Subcutaneous adipose tissue (tissue), 4 donors: ENCODE measurements around the gene TMPRSS2. TPM values are rescaled to one million over a fixed set of nuclear protein-coding genes. Genes with fewer than 3 reads are reported as not detected.

Experiments
- total RNA-seq, 4 donors: library from RNA; depleted of rRNA; stranded (reverse); fragments of >200 nt; gene quantifications; one replicate each; pipeline ENCODE4 v1.1.0, GENCODE V29; 2016
- TF ChIP-seq, protein P1 (sequence below): fragments of 450-650 bp; IDR thresholded peaks from one replicate; pipeline ENCODE4 v1.5.1; 2016; ENCODE audit warnings: low read depth, mild to moderate bottlenecking, control low read depth, antibody characterized with exemption, moderate library complexity

Gene TMPRSS2
- total RNA-seq, 4 donors from 2014 or later, result 0.19 to 1.5 TPM; not detected in 2

DNA sequence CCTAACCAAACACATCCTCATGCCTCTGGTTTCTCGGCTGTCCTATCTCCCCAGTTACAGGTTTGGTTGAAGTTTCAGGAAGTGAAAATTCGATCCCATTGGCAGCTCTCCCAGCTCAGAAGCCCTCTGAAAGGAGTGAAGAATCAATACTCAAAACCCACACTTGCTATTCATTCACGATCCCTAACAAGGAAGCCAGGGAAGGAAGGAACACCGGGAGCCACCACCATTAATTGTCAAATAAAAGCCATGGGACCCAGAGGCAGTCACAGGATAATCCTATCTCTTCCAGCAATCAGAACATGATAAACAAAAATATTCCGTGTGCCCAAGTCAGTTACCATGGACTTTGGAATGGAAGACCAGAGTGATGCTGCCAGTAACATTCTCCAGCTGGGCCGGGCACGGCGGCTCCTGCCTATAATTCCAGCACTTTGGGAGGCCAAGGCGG, 7.0 kb downstream of the TMPRSS2 start:
- TF ChIP-seq, protein P1, sequence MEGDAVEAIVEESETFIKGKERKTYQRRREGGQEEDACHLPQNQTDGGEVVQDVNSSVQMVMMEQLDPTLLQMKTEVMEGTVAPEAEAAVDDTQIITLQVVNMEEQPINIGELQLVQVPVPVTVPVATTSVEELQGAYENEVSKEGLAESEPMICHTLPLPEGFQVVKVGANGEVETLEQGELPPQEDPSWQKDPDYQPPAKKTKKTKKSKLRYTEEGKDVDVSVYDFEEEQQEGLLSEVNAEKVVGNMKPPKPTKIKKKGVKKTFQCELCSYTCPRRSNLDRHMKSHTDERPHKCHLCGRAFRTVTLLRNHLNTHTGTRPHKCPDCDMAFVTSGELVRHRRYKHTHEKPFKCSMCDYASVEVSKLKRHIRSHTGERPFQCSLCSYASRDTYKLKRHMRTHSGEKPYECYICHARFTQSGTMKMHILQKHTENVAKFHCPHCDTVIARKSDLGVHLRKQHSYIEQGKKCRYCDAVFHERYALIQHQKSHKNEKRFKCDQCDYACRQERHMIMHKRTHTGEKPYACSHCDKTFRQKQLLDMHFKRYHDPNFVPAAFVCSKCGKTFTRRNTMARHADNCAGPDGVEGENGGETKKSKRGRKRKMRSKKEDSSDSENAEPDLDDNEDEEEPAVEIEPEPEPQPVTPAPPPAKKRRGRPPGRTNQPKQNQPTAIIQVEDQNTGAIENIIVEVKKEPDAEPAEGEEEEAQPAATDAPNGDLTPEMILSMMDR, result no peak

DNA sequence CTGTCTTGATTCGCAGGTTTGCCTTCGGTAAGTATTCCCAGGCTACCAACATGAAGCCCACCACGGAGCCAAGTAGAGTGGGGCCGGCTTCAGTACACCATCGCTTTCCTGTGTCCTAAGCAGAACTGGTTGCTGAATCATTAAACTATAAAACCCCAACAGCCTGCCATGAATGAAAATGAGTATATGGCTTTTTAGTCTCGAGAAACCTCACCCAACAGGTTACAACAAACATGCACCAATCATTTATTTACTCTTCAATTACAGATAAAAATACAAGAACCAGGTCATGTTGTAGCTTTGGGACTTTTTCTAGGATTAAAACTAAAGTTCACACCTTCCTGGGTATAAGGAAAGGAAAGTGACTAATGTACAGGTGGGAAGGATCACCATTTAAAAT, 7.6 kb downstream of the TMPRSS2 start:
- TF ChIP-seq, protein P1, result no peak

DNA sequence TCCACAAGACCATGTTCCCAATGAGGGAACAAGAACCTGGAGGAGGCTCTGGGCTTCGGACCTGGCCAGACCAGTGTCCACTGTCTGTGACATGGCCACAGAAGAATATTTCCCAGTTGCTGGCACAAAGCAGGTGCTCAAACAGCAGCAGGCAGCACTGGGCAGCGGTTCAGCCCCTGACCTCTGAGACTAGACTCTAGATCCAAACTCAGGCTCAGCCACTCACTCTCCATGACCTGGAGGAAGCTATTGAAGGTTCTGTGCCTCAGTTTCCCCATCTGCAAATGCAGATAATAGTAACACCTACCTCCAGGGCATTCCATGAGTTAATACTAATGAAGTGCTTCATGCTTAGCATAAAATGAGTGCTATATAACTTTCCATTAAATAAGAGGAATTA, 8.0 kb downstream of the TMPRSS2 start:
- TF ChIP-seq, protein P1, result no peak

DNA sequence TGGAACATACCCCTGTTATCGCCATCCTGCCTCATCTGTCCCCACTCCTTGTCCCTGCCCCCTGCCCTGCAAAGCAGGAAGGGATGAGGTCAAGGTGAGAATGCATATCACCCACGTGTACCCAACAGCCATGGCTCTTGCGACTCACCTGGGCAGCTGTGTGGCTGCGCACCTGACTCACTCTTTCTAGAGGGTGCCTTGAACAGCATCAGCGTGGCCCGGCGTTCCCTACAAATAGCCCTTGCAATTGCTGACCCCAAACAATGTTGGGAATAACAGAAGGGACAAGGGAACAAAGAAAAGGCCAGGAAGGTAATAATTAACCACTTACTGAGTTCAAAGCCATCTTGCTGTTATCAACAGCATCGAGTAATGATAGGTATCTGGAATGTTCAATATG, 10.2 kb downstream of the TMPRSS2 start:
- TF ChIP-seq, protein P1, result no peak

DNA sequence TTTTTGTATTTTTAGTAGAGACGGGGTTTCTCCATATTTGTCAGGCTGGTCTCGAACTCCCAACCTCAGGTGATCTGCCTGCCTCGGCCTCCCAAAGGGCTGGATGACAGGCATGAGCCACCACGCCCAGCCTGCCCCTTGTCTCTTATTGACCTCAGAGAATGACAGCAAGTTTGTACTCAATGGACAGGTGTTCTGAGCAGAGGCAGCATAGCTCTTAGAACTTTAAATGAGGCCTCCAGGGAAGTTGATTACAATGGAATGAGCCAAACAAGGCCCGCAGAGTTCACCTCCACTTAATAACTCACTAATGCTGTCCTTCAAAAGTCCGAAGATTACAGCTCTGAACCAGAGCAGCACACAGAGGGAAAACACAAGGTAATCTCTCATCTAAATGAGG, 10.9 kb downstream of the TMPRSS2 start:
- TF ChIP-seq, protein P1, result no peak

DNA sequence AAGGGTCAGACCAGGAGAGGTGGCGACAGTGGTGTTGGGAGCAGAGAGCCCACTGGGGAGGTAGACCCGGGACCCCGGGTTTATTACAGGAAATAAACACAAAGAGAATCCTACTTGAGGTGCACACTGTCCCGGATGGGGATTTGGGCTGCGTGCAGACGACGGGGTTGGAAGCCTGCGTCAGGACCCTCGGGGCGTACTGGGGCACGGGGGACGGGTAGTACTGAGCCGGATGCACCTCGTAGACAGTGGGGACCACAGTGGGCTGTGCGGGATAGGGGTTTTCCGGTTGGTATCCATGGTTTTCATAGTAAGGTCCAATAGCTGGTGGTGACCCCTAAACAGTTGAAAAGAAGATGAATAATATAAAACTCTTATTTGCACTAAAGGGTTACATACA, 13.7 kb downstream of the TMPRSS2 start:
- TF ChIP-seq, protein P1, result no peak

DNA sequence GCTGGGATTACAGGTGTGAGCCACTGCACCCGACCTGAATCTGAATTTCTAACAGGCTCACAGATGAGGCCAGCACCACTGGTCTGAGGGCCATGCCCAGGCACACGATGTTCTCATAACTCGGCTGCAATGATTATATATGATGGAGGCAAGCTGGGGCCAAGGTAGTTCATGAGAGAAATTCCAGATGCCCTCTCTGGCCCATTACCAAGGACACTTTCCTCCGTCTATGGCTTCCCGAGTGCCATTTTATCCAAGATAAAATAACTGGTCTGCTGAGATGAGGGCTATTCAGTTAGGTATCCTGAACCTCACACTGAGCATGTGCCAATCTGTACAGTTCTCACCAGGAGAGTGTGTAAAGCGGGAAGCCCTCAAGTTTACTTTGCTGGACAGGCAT, 16.5 kb downstream of the TMPRSS2 start:
- TF ChIP-seq, protein P1, result no peak
